CD14-positive monocyte (primary cell): ENCODE results near the gene LSMEM2. TPM values are rescaled to one million over a fixed set of nuclear protein-coding genes. Genes with fewer than 3 reads are reported as not detected.
"Not testable (repeated sequence)": the region's sequence is repeated elsewhere in the genome, so short reads cannot be mapped to it uniquely, and the experiment has no call there.

ENCODE experiments used
- DNase-seq, 3 donors: peaks; one replicate each; pipeline ENCODE4 v3.0.0-alpha.2; 2011 to 2022
- H2AFZ ChIP-seq: 2 replicates; pipeline ENCODE4 v1.6.0; 2012; ENCODE audit warnings: mild to moderate bottlenecking, low read depth, low read length, inconsistent platforms; ENCODE audit not compliant: insufficient read depth, poor library complexity, severe bottlenecking
- H3K27ac ChIP-seq, 2 donors: 1 replicate in 1 of 2; 2 replicates in 1 of 2; pipeline ENCODE4 v1.5.1; 2012 to 2013; ENCODE audit warnings: low read length in 2 of 2, control low read depth in 1 of 2, inconsistent platforms in 1 of 2, low read depth in 1 of 2, mild to moderate bottlenecking in 1 of 2
- H3K27me3 ChIP-seq, 2 donors: one replicate each; pipeline versions ENCODE4 v1.6.0 to v1.6.1; 2011 to 2013; ENCODE audit warnings: low read length in 2 of 2; ENCODE audit not compliant: control insufficient read depth in 2 of 2, insufficient read depth in 2 of 2
- H3K36me3 ChIP-seq, 2 donors: replicated peaks in 1 of 2; 1 replicate in 1 of 2; 2 replicates in 1 of 2; pipeline versions ENCODE4 v1.5.1 to v1.6.1; 2012 to 2013; ENCODE audit warnings: low read length in 2 of 2, control low read depth in 1 of 2, inconsistent platforms in 1 of 2, mild to moderate bottlenecking in 1 of 2; ENCODE audit not compliant: insufficient read depth in 2 of 2, control insufficient read depth in 1 of 2
- H3K4me1 ChIP-seq, 2 donors: 1 replicate in 1 of 2; 2 replicates in 1 of 2; pipeline versions ENCODE4 v1.5.1 to v1.6.1; 2012 to 2013; ENCODE audit warnings: low read length in 2 of 2, control low read depth in 1 of 2, inconsistent platforms in 1 of 2, mild to moderate bottlenecking in 1 of 2, moderate library complexity in 1 of 2; ENCODE audit not compliant: insufficient read depth in 2 of 2, control insufficient read depth in 1 of 2
- H3K4me2 ChIP-seq: replicated peaks from 2 replicates; pipeline ENCODE3; 2012; ENCODE audit warnings: low read length, moderate library complexity, mild to moderate bottlenecking; ENCODE audit not compliant: poor library complexity, severe bottlenecking; ENCODE audit errors: extremely low read depth
- H3K4me3 ChIP-seq, 3 experiments: fragments of 200-600 bp in 1 of 3; sonication (generic) in 1 of 3; replicated peaks in 1 of 3; 1 replicate in 2 of 3; 2 replicates in 1 of 3; pipeline ENCODE4 v1.5.1; 2011 to 2013; ENCODE audit warnings: low read length in 3 of 3, mild to moderate bottlenecking in 3 of 3, control low read depth in 2 of 3, low read depth in 2 of 3, inconsistent platforms in 1 of 3, moderate library complexity in 1 of 3
- H3K79me2 ChIP-seq: 2 replicates; pipeline ENCODE4 v1.6.0; 2012; ENCODE audit warnings: mild to moderate bottlenecking, control low read depth, inconsistent platforms, low read length, moderate library complexity; ENCODE audit not compliant: insufficient read depth
- H3K9ac ChIP-seq: 2 replicates; pipeline ENCODE4 v1.6.0; 2017; ENCODE audit warnings: low read length, mild to moderate bottlenecking; ENCODE audit not compliant: insufficient read depth, poor library complexity, severe bottlenecking
- H3K9me3 ChIP-seq, 2 donors: replicated peaks in 1 of 2; 1 replicate in 1 of 2; 2 replicates in 1 of 2; pipeline versions ENCODE4 v1.5.1 to v1.6.1; 2012 to 2013; ENCODE audit warnings: low read length in 2 of 2, control low read depth in 1 of 2; ENCODE audit not compliant: control insufficient read depth in 1 of 2, insufficient read depth in 1 of 2
- H4K20me1 ChIP-seq: 2 replicates; pipeline ENCODE4 v1.6.0; 2012; ENCODE audit warnings: mild to moderate bottlenecking, low read length, control low read depth, moderate library complexity; ENCODE audit not compliant: insufficient read depth
- H3K27ac Mint-ChIP-seq, 7 donors: one replicate each; pipeline ENCODE4 v1.8.0; 2020; ENCODE audit warnings: mild to moderate bottlenecking in 7 of 7, mixed read lengths in 7 of 7, moderate library complexity in 6 of 7, inconsistent platforms in 2 of 7
- H3K27me3 Mint-ChIP-seq, 3 donors: one replicate each; pipeline ENCODE4 v1.8.0; 2021 to 2022; ENCODE audit warnings: low read depth in 3 of 3, mild to moderate bottlenecking in 3 of 3, mixed read lengths in 3 of 3, moderate library complexity in 3 of 3, inconsistent platforms in 1 of 3
- H3K36me3 Mint-ChIP-seq, 2 donors: one replicate each; pipeline ENCODE4 v1.8.0; 2020; ENCODE audit warnings: mixed read lengths in 2 of 2, inconsistent platforms in 1 of 2, mild to moderate bottlenecking in 1 of 2
- H3K4me1 Mint-ChIP-seq: one replicate; pipeline ENCODE4 v1.8.0; 2020; ENCODE audit warnings: mild to moderate bottlenecking, mixed read lengths
- H3K4me3 Mint-ChIP-seq, 2 donors: one replicate each; pipeline ENCODE4 v1.8.0; 2020; ENCODE audit warnings: mild to moderate bottlenecking in 2 of 2, mixed read lengths in 2 of 2, moderate library complexity in 1 of 2
- H3K9me3 Mint-ChIP-seq, 7 donors: one replicate each; pipeline ENCODE4 v1.8.0; 2020 to 2022; ENCODE audit warnings: mixed read lengths in 7 of 7, mild to moderate bottlenecking in 6 of 7, moderate library complexity in 6 of 7, inconsistent platforms in 2 of 7
- WGBS: methylation state at CpG from one replicate; pipeline ENCODE4 v1.1.5; 2013; ENCODE audit warnings: missing lambda C conversion rate; ENCODE audit not compliant: insufficient coverage; 5-methylcytosine and 5-hydroxymethylcytosine counted together
- intact Hi-C, 2 donors: fragments of 100-400 bp; cut with micrococcal nuclease; formaldehyde crosslinking; loops; one replicate each; pipeline versions ENCODE4 v1.15.0 to v1.15.1; 2023
- polyA plus RNA-seq, 3 donors: library from polyadenylated mRNA; depleted of rRNA in 1 of 3; unstranded in 2 of 3; stranded (reverse) in 1 of 3; fragments of 300-500 nt in 2 of 3; fragments of >200 nt in 1 of 3; fragmentation: Illumina TruSeq in 2 of 3; gene quantifications; 1 replicate in 2 of 3; 2 replicates in 1 of 3; pipeline ENCODE4 v1.2.3, GENCODE V29; 2012 to 2021
- TF ChIP-seq, protein P1 (sequence below): fragments of 200-600 bp; IDR thresholded peaks from one replicate; pipeline ENCODE4 v1.8.0; 2022; ENCODE audit warnings: antibody characterized with exemption, mild to moderate bottlenecking

The LSMEM2 gene
- polyA plus RNA-seq, 3 donors = not detected

DNA sequence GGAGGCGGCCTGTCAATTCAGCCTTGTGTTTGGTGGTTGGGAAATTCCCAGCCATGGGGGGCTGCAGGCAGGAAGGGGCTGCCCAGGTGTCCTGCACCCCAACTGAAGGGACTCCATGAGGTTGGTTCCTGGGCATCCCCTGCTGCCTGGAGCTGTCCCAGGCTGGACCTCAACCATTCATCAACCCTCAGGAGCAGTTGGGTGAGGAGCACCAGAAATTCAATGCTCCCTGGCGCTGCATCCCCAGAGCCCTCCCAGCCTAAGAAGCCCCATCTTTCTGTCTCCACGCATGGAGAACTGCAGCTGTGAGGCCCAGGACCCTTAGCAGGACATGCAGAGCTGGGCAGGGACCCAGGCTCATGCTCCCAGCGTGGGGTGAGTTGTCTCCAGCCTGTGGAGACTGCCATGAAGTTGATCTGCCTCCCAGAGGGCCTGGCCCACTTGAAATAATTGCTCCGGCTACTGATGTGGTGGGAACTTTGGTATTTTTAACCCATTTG is 17.9 kb upstream of the LSMEM2 start:
- Mint-ChIP-seq H3K27ac (peak overlapping the region in 1 of 7 donors; percentile 84), H3K27me3 (peaks cover 7 to 13% (median 12%) of the 10 kb centered on the region in 3 donors), H3K4me1 (peaks cover 12% of the 10 kb centered on the region), H3K4me3 (no peak overlapping the region), H3K36me3 (peaks cover 34 to 37% of the 10 kb centered on the region in 2 donors), H3K9me3 (peaks cover 0 to 10% (median 4%) of the 10 kb centered on the region in 7 donors)
- no peak overlapping the region for H3K4me2 ChIP-seq
- H3K4me3 ChIP-seq = no peak overlapping the region
- H3K36me3 ChIP-seq = peaks cover 32 to 37% of the 10 kb centered on the region in 2 donors
- H3K79me2 ChIP-seq = peaks cover 15% of the 10 kb centered on the region
- H3K9ac ChIP-seq = peak overlapping the region; percentile 64
- H3K4me1 ChIP-seq = peaks cover 15 to 32% of the 10 kb centered on the region in 2 donors
- 100% methylated on average over 4 of the region's 5 CpGs for whole genome bisulfite sequencing
- no peak overlapping the region for H2AFZ ChIP-seq
- peak overlapping the region in 1 of 2 donors; percentile 33 for H3K27ac ChIP-seq
- H3K27me3 ChIP-seq = peaks cover 0 to 2% of the 10 kb centered on the region in 2 donors
- H4K20me1 ChIP-seq = peaks cover 66% of the 10 kb centered on the region
- H3K9me3 ChIP-seq = peaks cover 0 to 10% of the 10 kb centered on the region in 2 donors
- DNase-seq = no peak
- intact Hi-C loops = no loop called here
- TF ChIP-seq, protein P1, sequence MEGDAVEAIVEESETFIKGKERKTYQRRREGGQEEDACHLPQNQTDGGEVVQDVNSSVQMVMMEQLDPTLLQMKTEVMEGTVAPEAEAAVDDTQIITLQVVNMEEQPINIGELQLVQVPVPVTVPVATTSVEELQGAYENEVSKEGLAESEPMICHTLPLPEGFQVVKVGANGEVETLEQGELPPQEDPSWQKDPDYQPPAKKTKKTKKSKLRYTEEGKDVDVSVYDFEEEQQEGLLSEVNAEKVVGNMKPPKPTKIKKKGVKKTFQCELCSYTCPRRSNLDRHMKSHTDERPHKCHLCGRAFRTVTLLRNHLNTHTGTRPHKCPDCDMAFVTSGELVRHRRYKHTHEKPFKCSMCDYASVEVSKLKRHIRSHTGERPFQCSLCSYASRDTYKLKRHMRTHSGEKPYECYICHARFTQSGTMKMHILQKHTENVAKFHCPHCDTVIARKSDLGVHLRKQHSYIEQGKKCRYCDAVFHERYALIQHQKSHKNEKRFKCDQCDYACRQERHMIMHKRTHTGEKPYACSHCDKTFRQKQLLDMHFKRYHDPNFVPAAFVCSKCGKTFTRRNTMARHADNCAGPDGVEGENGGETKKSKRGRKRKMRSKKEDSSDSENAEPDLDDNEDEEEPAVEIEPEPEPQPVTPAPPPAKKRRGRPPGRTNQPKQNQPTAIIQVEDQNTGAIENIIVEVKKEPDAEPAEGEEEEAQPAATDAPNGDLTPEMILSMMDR = no peak

DNA sequence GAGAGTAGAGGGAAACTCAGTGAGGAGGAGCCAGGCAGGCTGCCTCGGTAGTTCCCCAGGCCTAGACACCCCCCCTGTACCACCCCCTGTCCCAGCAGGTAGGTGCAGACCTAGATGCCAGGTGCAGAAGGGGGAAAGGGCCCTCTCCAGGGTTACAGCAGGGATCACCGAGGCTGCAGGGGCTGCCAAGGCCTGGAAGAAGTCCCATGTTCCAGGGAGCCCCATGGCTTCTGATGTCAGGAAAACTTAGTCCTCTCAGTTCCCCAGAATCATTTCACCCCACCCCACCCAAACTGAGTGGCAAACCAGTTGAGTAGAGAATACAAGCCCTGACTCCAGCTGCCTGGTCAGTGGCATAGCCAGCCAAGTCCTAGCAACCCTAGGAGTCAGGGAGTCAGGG is 17.4 kb upstream of the LSMEM2 start:
- H3K27ac Mint-ChIP-seq = no peak overlapping the region
- WGBS = no CpG with 5 or more reads among the region's 2 CpGs
- no peak overlapping the region for H3K9ac ChIP-seq

DNA sequence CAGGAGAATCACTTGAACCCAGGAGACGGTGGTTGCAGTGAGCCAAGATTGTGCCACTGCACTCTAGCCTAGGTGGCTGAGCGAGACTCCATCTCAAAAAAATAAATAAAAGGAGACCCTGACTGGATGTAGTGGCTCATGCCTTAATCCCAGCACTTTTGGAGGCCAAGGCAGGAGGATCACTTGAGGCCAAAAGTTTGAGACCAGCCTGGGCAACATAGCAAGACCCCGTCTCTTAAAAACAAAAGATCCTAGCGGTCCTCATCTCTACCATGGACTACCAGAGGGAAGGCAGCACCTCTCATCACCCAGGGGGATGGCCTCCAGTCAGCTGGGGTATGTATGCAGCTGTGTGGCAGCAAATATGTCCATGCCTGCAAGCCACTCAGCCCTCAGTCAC is 16.7 kb upstream of the LSMEM2 start:
- H3K4me3 Mint-ChIP-seq, intact Hi-C loops: not testable (repeated sequence)
- H3K27ac Mint-ChIP-seq = peak overlapping the region in 2 of 7 donors; percentile 25 to 26

More for the DNA sequence above, 17.4 kb upstream of the LSMEM2 start:
- H4K20me1 ChIP-seq = peaks cover 60% of the 10 kb centered on the region
- no peak overlapping the region for H3K4me3 ChIP-seq
- no peak for DNase-seq
- Mint-ChIP-seq H3K9me3 (peaks cover 0 to 10% (median 4%) of the 10 kb centered on the region in 7 donors), H3K36me3 (peaks cover 29 to 32% of the 10 kb centered on the region in 2 donors), H3K27me3 (peaks cover 10 to 17% (median 17%) of the 10 kb centered on the region in 3 donors), H3K4me1 (peaks cover 12% of the 10 kb centered on the region), H3K4me3 (no peak overlapping the region)
- H3K4me2 ChIP-seq = no peak overlapping the region
- H3K27ac ChIP-seq = no peak overlapping the region
- H3K4me1 ChIP-seq = peaks cover 15 to 32% of the 10 kb centered on the region in 2 donors
- H3K9me3 ChIP-seq = peaks cover 0 to 10% of the 10 kb centered on the region in 2 donors
- TF ChIP-seq, protein P1 = no peak
- peaks cover 0 to 8% of the 10 kb centered on the region in 2 donors for H3K27me3 ChIP-seq
- peaks cover 10% of the 10 kb centered on the region for H3K79me2 ChIP-seq
- H2AFZ ChIP-seq = no peak overlapping the region
- intact Hi-C loops = no loop called here
- H3K36me3 ChIP-seq = peaks cover 27 to 32% of the 10 kb centered on the region in 2 donors

More for the DNA sequence above, 16.7 kb upstream of the LSMEM2 start:
- Mint-ChIP-seq H3K27me3 (peaks cover 16 to 24% (median 22%) of the 10 kb centered on the region in 3 donors), H3K4me1 (peaks cover 12% of the 10 kb centered on the region), H3K36me3 (peaks cover 22 to 25% of the 10 kb centered on the region in 2 donors)
- Histone ChIP-seq H3K27me3 (peaks cover 0 to 15% of the 10 kb centered on the region in 2 donors), H4K20me1 (peaks cover 53% of the 10 kb centered on the region), H3K36me3 (peaks cover 20 to 25% of the 10 kb centered on the region in 2 donors), H3K4me1 (peaks cover 15 to 32% of the 10 kb centered on the region in 2 donors)
- not testable (repeated sequence) for H3K27ac ChIP-seq, H3K4me3 ChIP-seq, H3K9me3 Mint-ChIP-seq, H2AFZ ChIP-seq, H3K4me2 ChIP-seq, DNase-seq, H3K79me2 ChIP-seq, H3K9ac ChIP-seq, H3K9me3 ChIP-seq
- 100% methylated on average over 1 of the region's 4 CpGs for WGBS
